Thyroid gland (tissue), 4 donors: ENCODE results near the gene NOTCH3.

ENCODE experiments used
- POLR2A ChIP-seq, 2 donors: fragments of 450-650 bp; IDR thresholded peaks; one replicate each; pipeline ENCODE4 v1.6.1; 2017; ENCODE audit warnings: antibody characterized with exemption in 2 of 2, mild to moderate bottlenecking in 2 of 2, moderate library complexity in 1 of 2
- TF ChIP-seq, protein P1 (sequence below), 6 experiments: fragments of 200-600 bp in 3 of 6; fragments of 450-650 bp in 3 of 6; sonication (generic) in 3 of 6; IDR thresholded peaks; one replicate each; pipeline ENCODE4 v1.5.1; 2016 to 2019; ENCODE audit warnings: antibody characterized with exemption in 6 of 6, mild to moderate bottlenecking in 2 of 6, inconsistent platforms in 1 of 6, moderate library complexity in 1 of 6

DNA sequence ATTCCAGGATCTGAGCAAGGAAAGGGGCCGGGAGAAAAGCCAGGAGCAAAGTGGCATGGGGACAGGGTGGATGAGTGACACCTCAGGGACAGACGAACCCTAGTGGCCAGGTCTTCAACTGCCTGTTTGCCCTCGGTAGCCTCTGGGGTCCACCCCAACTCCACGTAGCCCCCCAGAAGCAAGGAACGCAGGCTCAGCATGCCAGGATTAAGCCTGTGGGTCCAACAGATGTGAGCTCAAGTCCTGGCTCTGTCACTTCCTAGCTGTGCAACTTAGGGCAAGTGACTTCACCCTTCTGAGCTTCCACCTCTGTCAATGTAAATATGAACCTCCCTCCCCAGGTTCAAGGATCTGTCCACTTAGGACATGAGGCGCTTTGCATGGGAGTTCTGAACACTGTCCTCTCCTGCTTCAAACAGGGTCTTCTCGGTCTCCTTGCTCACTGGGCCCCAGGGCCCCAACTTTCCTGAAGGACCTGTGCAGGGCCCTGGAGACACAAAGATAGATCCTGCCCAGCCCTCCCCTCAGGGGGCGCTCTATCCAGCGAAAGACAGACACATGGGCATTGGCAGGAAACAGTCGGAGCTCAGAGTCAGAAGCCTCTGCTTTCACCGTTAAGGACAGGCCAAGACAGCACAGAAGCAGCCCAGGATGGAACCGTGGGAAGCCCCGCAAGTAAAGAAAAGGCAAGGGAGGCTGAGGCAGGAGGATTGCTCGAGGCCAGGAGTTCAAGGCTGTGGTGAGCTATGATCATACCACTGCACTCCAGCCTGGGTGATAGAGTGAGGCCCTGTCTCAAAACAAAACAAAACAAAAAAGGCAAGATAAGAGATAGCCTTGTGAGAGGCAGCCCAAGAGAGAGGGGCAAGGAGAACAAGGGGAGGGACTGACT is 80.4 kb downstream of the NOTCH3 start:
- TF ChIP-seq, protein P1, sequence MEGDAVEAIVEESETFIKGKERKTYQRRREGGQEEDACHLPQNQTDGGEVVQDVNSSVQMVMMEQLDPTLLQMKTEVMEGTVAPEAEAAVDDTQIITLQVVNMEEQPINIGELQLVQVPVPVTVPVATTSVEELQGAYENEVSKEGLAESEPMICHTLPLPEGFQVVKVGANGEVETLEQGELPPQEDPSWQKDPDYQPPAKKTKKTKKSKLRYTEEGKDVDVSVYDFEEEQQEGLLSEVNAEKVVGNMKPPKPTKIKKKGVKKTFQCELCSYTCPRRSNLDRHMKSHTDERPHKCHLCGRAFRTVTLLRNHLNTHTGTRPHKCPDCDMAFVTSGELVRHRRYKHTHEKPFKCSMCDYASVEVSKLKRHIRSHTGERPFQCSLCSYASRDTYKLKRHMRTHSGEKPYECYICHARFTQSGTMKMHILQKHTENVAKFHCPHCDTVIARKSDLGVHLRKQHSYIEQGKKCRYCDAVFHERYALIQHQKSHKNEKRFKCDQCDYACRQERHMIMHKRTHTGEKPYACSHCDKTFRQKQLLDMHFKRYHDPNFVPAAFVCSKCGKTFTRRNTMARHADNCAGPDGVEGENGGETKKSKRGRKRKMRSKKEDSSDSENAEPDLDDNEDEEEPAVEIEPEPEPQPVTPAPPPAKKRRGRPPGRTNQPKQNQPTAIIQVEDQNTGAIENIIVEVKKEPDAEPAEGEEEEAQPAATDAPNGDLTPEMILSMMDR (IDR thresholded peaks at IDR 0.05): no peak
- TF ChIP-seq POLR2A (IDR thresholded peaks at IDR 0.05): no peak
